PC-3 (cell line): ENCODE measurements around the gene MAMLD1. TPM values are rescaled to one million over a fixed set of nuclear protein-coding genes. Genes with fewer than 3 reads are reported as not detected.
A peak's percentile ranks its signal among the peaks of the same experiment; 100 is the strongest.
"Not testable (repeated sequence)": the region's sequence is repeated elsewhere in the genome, so short reads cannot be mapped to it uniquely, and the experiment has no call there.

Experiments
- ATAC-seq: fragments of 200-7000 bp; cut with Tn5 transposase; 2 replicates; pipeline ENCODE4 v1.9.1; 2020; ENCODE audit warnings: mild to moderate bottlenecking, moderate library complexity
- BruUV-seq: library from RNA; stranded (reverse); fragments of 400-500 nt; replicated peaks from 2 replicates; lab custom pipeline; 2021; lab: Mats Ljungman, UMichigan
- CTCF ChIA-PET: fragments of 300-600 bp; sonication (Branson Sonifier 250); formaldehyde crosslinking; loops from one replicate; lab custom pipeline; 2022; ENCODE audit warnings: antibody characterized with exemption; lab: Charles Lee
- POLR2A ChIA-PET: fragments of 300-600 bp; sonication (Branson Sonifier 250); formaldehyde crosslinking; loops from one replicate; lab custom pipeline; 2022; ENCODE audit warnings: antibody characterized with exemption; ENCODE audit not compliant: unreplicated experiment; lab: Charles Lee
- DNase-seq: peaks from one replicate; pipeline ENCODE4 v3.0.0-alpha.2; 2015
- H2AFZ ChIP-seq: fragments of 300-600 bp; sonication (generic); 2 replicates; pipeline ENCODE4 v1.6.0; 2016; ENCODE audit warnings: antibody characterized with exemption, low read length
- H3F3A ChIP-seq: fragments of 300-600 bp; sonication (generic); one replicate; pipeline ENCODE4 v1.6.0; 2017; ENCODE audit warnings: antibody characterized with exemption, low read length, control low read depth, mild to moderate bottlenecking; ENCODE audit not compliant: unreplicated experiment
- H3K27ac ChIP-seq: fragments of 300-600 bp; sonication (generic); 2 replicates; pipeline ENCODE4 v1.5.1; 2016; ENCODE audit warnings: mild to moderate bottlenecking, low read length
- H3K27me3 ChIP-seq: fragments of 300-600 bp; sonication (generic); 2 replicates; pipeline ENCODE4 v1.6.1; 2016; ENCODE audit warnings: low read length, mixed read lengths
- H3K36me3 ChIP-seq: fragments of 300-600 bp; sonication (generic); 2 replicates; pipeline ENCODE4 v1.6.1; 2016; ENCODE audit warnings: low read depth, mixed run types, low read length, mixed read lengths
- H3K4me1 ChIP-seq: fragments of 300-600 bp; sonication (generic); 2 replicates; pipeline ENCODE4 v1.5.1; 2016; ENCODE audit warnings: low read length; ENCODE audit not compliant: insufficient read depth
- H3K4me2 ChIP-seq: fragments of 300-600 bp; sonication (generic); 2 replicates; pipeline ENCODE4 v1.6.0; 2016; ENCODE audit warnings: low read length
- H3K4me3 ChIP-seq: fragments of 300-600 bp; sonication (generic); 2 replicates; pipeline ENCODE4 v1.5.1; 2016; ENCODE audit warnings: mild to moderate bottlenecking, low read length, mixed read lengths
- H3K79me2 ChIP-seq: fragments of 300-600 bp; sonication (generic); 2 replicates; pipeline ENCODE4 v1.6.1; 2017; ENCODE audit warnings: low read length, mixed read lengths
- H3K9ac ChIP-seq: fragments of 300-600 bp; sonication (generic); 2 replicates; pipeline ENCODE4 v1.6.0; 2016; ENCODE audit warnings: mild to moderate bottlenecking, low read length
- H3K9me2 ChIP-seq: fragments of 300-600 bp; sonication (generic); replicated peaks from 2 replicates; pipeline ENCODE4 v1.6.1; 2016; ENCODE audit warnings: mixed run types, low read length, mixed read lengths
- H3K9me3 ChIP-seq: fragments of 300-600 bp; sonication (generic); 2 replicates; pipeline ENCODE4 v1.6.1; 2016; ENCODE audit warnings: low read length, mixed read lengths
- H4K20me1 ChIP-seq: fragments of 300-600 bp; sonication (generic); 2 replicates; pipeline ENCODE4 v1.6.1; 2016; ENCODE audit warnings: low read length, mixed read lengths
- CTCF ChIP-seq: fragments of 300-600 bp; sonication (generic); conservative IDR thresholded peaks from 2 replicates; pipeline ENCODE4 v1.5.1; 2017; ENCODE audit warnings: antibody characterized with exemption, low read depth, mild to moderate bottlenecking, low read length
- EZH2 ChIP-seq: fragments of 300-600 bp; sonication (generic); IDR thresholded peaks from one replicate; pipeline ENCODE4 v1.6.1; 2017; ENCODE audit warnings: antibody characterized with exemption, mild to moderate bottlenecking, low read length; ENCODE audit not compliant: unreplicated experiment
- EZH2phosphoT487 ChIP-seq: fragments of 300-600 bp; sonication (generic); IDR thresholded peaks from 2 replicates; pipeline ENCODE4 v1.6.1; 2018; ENCODE audit warnings: mild to moderate bottlenecking, antibody characterized with exemption, low read length, borderline replicate concordance
- intact Hi-C: fragments of 100-400 bp; cut with micrococcal nuclease; formaldehyde crosslinking; loops from 2 replicates; pipeline ENCODE4 v1.9.0; 2023
- total RNA-seq: library from RNA; depleted of rRNA; stranded (reverse); fragments of >200 nt; gene quantifications from 2 replicates; pipeline ENCODE4 v1.2.3, GENCODE V29; 2014

The MAMLD1 gene
- total RNA-seq, 1 experiment from 2014 or later, result 2.8 TPM

GRCh38 chrX:150339736-150340135 is 23.4 kb upstream of the MAMLD1 start:
- Histone ChIP-seq H3K4me3 (no peak overlapping the region), H3K4me1 (no peaks in the 10 kb centered on the region), H3K9me3 (no peaks in the 10 kb centered on the region), H3K27me3 (no peaks in the 10 kb centered on the region), H3K36me3 (no peaks in the 10 kb centered on the region), H3K4me2 (no peak overlapping the region), H3K9me2 (no peaks in the 10 kb centered on the region), H4K20me1 (no peaks in the 10 kb centered on the region), H2AFZ (no peak overlapping the region), H3F3A (no peaks in the 10 kb centered on the region), H3K9ac (no peak overlapping the region), H3K27ac (no peak overlapping the region), H3K79me2 (no peaks in the 10 kb centered on the region)
- no peak for ATAC-seq
- no peak for TF ChIP-seq EZH2phosphoT487
- no peak for TF ChIP-seq EZH2
- BruUV-seq, result no TSS peak
- intact Hi-C loops, result no loop called here
- ChIA-PET CTCF (no interaction called here), POLR2A (no interaction called here)
- no peak for DNase-seq

GRCh38 chrX:150340326-150340725 is 22.8 kb upstream of the MAMLD1 start:
- H3K27me3 ChIP-seq, ATAC-seq, POLR2A ChIA-PET, DNase-seq, H3K9me2 ChIP-seq, H3K9me3 ChIP-seq, H3K9ac ChIP-seq, H3K4me2 ChIP-seq, H3K79me2 ChIP-seq, CTCF ChIA-PET, H3K4me3 ChIP-seq, H3K36me3 ChIP-seq, H3K4me1 ChIP-seq, H4K20me1 ChIP-seq, H3F3A ChIP-seq, BruUV-seq, intact Hi-C loops, H3K27ac ChIP-seq, H2AFZ ChIP-seq: not testable (repeated sequence)

- DNase-seq (no peak), ATAC-seq (no peak)
- no peaks in the 10 kb centered on the region for H3K36me3 ChIP-seq
- no peaks in the 10 kb centered on the region for H4K20me1 ChIP-seq
- H3K4me1 ChIP-seq, result peaks cover 8% of the 10 kb centered on the region
- H2AFZ ChIP-seq, result no peak overlapping the region
- intact Hi-C loops, result no loop called here
- H3K9ac ChIP-seq, result no peak overlapping the region
- no peak overlapping the region for H3K4me2 ChIP-seq
- no TSS peak for BruUV-seq
- no peak overlapping the region for H3K4me3 ChIP-seq
- no peaks in the 10 kb centered on the region for H3K9me2 ChIP-seq
- no peaks in the 10 kb centered on the region for H3K27me3 ChIP-seq
- CTCF ChIA-PET, result no interaction called here
- no peaks in the 10 kb centered on the region for H3F3A ChIP-seq
- TF ChIP-seq CTCF (no peak), EZH2 (no peak), EZH2phosphoT487 (no peak)
- H3K27ac ChIP-seq, result no peak overlapping the region
- POLR2A ChIA-PET, result no interaction called here
- H3K9me3 ChIP-seq, result no peaks in the 10 kb centered on the region
- no peaks in the 10 kb centered on the region for H3K79me2 ChIP-seq
Measured at GRCh38 chrX:150347471-150347870, 15.6 kb upstream of the MAMLD1 start.

- peak; percentile 29; the same call in 1 of the 2 replicates for ATAC-seq
Measured at GRCh38 chrX:150348365-150348764, 14.8 kb upstream of the MAMLD1 start.

More at GRCh38 chrX:150348365-150348764, 14.8 kb upstream of the MAMLD1 start:
- H3K9me3 ChIP-seq, result no peaks in the 10 kb centered on the region
- no peaks in the 10 kb centered on the region for H3K27me3 ChIP-seq
- H3K79me2 ChIP-seq, result no peaks in the 10 kb centered on the region
- H3K36me3 ChIP-seq, result no peaks in the 10 kb centered on the region
- no peak overlapping the region for H3K4me3 ChIP-seq
- BruUV-seq, result no TSS peak
- no peaks in the 10 kb centered on the region for H3K9me2 ChIP-seq
- TF ChIP-seq CTCF (no peak), EZH2 (no peak), EZH2phosphoT487 (no peak)
- H3K4me2 ChIP-seq, result peak overlapping the region; percentile 22; the same call in 1 of the 2 replicates
- intact Hi-C loops, result no loop called here
- H3K4me1 ChIP-seq, result peaks cover 8% of the 10 kb centered on the region
- H4K20me1 ChIP-seq, result no peaks in the 10 kb centered on the region
- POLR2A ChIA-PET, result no interaction called here
- H3F3A ChIP-seq, result no peaks in the 10 kb centered on the region
- CTCF ChIA-PET, result no interaction called here
- no peak overlapping the region for H3K9ac ChIP-seq
- no peak overlapping the region for H3K27ac ChIP-seq
- peak; percentile 51 for DNase-seq
- H2AFZ ChIP-seq, result no peak overlapping the region
